HG03095 (cell line): ENCODE measurements around the gene CARD14.
"Not testable (repeated sequence)": the region's sequence is repeated elsewhere in the genome, so short reads cannot be mapped to it uniquely, and the experiment has no call there.

Experiments
- ATAC-seq: cut with Tn5 transposase; IDR thresholded peaks from one replicate; pipeline ENCODE4 v1.9.1; 2021; ENCODE audit warnings: moderate library complexity; ENCODE audit not compliant: unreplicated experiment

CARD14 gene

GRCh38 chr17:80247561-80247960 is 77.7 kb downstream of the CARD14 start:
- ATAC-seq = no peak

- no peak for ATAC-seq
These were observed 78.4 kb downstream of the CARD14 start for GRCh38 chr17:80248001-80248893.

- ATAC-seq = no peak
These were observed 79.3 kb downstream of the CARD14 start for GRCh38 chr17:80248894-80249710.

GRCh38 chr17:80251966-80252365 is 82.1 kb downstream of the CARD14 start:
- no peak for ATAC-seq

GRCh38 chr17:80252871-80253270 is 83.0 kb downstream of the CARD14 start:
- no peak for ATAC-seq

GRCh38 chr17:80253631-80254395 is 84.0 kb downstream of the CARD14 start:
- no peak for ATAC-seq

- ATAC-seq = no peak
These were observed 84.8 kb downstream of the CARD14 start for GRCh38 chr17:80254396-80255251.

GRCh38 chr17:80256034-80256350 is 86.2 kb downstream of the CARD14 start:
- ATAC-seq = no peak

GRCh38 chr17:80257716-80258213 is 87.9 kb downstream of the CARD14 start:
- ATAC-seq = no peak

GRCh38 chr17:80258296-80258695 is 88.5 kb downstream of the CARD14 start:
- ATAC-seq = not testable (repeated sequence)
